ENCODE data around the gene TARS2.

The TARS2 gene

DNA sequence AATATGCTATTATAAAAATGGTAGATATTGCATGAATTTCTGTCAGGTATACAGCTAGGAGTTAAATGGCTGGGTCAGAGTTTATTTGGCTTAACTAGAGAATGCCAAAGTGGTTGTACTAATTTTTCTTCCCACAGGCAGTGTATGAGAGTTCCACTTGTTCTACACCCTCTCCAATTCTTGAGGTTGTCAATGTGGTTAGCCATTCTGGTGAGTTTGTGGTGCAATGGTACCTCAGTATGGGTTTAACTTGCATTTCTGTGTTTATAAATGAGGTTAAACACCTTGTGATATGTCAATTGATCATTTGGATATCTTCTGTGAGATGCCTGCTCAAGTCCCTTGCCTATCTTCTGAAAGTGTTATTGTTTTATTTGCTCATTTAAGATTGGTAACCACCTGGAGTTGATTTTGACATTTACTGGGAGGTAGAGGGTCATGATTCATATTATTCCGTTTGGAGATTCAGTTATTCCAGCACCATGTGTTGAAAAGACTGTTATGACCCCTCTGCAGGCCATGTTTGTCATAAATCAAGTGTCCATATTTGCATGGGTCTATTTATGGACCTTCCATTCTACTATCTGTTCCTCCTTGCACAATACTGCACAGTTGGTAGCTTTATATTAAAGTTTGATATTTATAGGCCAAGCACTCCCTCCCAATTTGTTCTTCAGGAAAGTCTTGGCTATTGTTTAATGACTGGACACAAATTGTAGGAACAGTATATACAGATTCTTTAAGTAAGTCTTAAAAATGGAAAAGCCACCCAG lies 34.2 kb downstream of the TARS2 start:
- H3K4me3 ChIP-seq (ENCODE audit: low read depth, low read length) = no peak overlapping the region
- TF ChIP-seq MAX (IDR thresholded peaks at IDR 0.05; ENCODE audit: low read depth, low read length) (no peak), MYC (IDR thresholded peaks at IDR 0.05; ENCODE audit: low read depth, low read length) (no peak), POLR2A (IDR thresholded peaks at IDR 0.05; ENCODE audit: extremely low read depth, insufficient read length) (no peak)
- TF ChIP-seq, protein P1, sequence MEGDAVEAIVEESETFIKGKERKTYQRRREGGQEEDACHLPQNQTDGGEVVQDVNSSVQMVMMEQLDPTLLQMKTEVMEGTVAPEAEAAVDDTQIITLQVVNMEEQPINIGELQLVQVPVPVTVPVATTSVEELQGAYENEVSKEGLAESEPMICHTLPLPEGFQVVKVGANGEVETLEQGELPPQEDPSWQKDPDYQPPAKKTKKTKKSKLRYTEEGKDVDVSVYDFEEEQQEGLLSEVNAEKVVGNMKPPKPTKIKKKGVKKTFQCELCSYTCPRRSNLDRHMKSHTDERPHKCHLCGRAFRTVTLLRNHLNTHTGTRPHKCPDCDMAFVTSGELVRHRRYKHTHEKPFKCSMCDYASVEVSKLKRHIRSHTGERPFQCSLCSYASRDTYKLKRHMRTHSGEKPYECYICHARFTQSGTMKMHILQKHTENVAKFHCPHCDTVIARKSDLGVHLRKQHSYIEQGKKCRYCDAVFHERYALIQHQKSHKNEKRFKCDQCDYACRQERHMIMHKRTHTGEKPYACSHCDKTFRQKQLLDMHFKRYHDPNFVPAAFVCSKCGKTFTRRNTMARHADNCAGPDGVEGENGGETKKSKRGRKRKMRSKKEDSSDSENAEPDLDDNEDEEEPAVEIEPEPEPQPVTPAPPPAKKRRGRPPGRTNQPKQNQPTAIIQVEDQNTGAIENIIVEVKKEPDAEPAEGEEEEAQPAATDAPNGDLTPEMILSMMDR (IDR thresholded peaks at IDR 0.05; ENCODE audit: low read depth, low read length) = no peak
- DNase-seq (ENCODE audit: low read depth) = no peak

DNA sequence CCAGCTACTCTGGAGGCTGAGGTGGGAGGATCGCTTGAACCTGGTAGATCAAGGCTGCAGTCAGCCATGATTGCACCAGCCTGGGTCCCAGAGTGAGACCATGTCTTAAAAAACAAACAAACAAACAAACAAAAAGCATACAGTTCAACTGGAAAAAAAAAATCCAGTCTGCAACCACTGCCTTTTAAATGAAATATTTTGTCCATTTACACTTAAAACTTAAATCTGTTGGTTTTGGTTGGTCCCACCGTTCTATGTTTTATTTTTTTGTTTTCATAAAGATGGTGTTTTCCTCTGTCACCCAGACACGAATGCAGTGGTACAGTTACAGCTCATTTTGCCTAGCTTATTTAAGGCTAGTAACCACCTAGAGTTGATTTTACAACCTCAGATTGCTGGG lies 38.1 kb downstream of the TARS2 start:
- no peak for TF ChIP-seq MYC (IDR thresholded peaks at IDR 0.05; ENCODE audit: low read depth, low read length)
- TF ChIP-seq MAX (IDR thresholded peaks at IDR 0.05; ENCODE audit: low read depth, low read length) = no peak
- TF ChIP-seq, protein P1 (IDR thresholded peaks at IDR 0.05; ENCODE audit: low read depth, low read length) = no peak
- no peak for TF ChIP-seq POLR2A (IDR thresholded peaks at IDR 0.05; ENCODE audit: extremely low read depth, insufficient read length)
- no peak for DNase-seq (ENCODE audit: low read depth)
- H3K4me3 ChIP-seq (ENCODE audit: low read depth, low read length) = no peak overlapping the region

DNA sequence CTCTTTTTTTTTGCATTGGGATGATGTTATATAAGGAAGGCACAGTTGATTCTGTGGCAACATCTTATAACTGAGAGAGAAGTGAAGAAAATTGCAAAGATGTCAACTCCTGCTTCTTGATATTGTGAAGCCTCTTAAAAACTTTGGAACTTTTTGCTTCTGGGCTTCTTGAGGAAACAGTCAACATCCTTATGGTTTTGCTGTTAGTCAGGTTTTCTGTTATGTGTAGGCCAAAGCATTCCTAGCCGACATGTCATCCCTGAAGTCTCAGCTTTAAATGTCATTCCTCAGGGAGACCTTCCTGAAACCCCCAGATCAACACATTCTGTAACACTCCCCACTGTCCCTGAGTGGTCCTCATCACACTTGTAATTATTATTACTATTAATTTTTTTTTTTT lies 41.0 kb downstream of the TARS2 start:
- H3K4me3 ChIP-seq (ENCODE audit: low read depth, low read length) = no peak overlapping the region
- TF ChIP-seq MAX (IDR thresholded peaks at IDR 0.05; ENCODE audit: low read depth, low read length) (no peak), POLR2A (IDR thresholded peaks at IDR 0.05; ENCODE audit: extremely low read depth, insufficient read length) (no peak), MYC (IDR thresholded peaks at IDR 0.05; ENCODE audit: low read depth, low read length) (no peak)
- TF ChIP-seq, protein P1 (IDR thresholded peaks at IDR 0.05; ENCODE audit: low read depth, low read length) = no peak
- no peak for DNase-seq (ENCODE audit: low read depth)

- TF ChIP-seq MAX (IDR thresholded peaks at IDR 0.05; ENCODE audit: low read depth, low read length) = no peak
- TF ChIP-seq, protein P1 (IDR thresholded peaks at IDR 0.05; ENCODE audit: low read depth, low read length) = no peak
- no peak for TF ChIP-seq MYC (IDR thresholded peaks at IDR 0.05; ENCODE audit: low read depth, low read length)
- no peak for TF ChIP-seq POLR2A (IDR thresholded peaks at IDR 0.05; ENCODE audit: extremely low read depth, insufficient read length)
- H3K4me3 ChIP-seq (ENCODE audit: low read depth, low read length) = no peak overlapping the region
- no peak for DNase-seq (ENCODE audit: low read depth)
These were observed 41.8 kb downstream of the TARS2 start for GRCh38 chr1:150529017-150529416.

DNA sequence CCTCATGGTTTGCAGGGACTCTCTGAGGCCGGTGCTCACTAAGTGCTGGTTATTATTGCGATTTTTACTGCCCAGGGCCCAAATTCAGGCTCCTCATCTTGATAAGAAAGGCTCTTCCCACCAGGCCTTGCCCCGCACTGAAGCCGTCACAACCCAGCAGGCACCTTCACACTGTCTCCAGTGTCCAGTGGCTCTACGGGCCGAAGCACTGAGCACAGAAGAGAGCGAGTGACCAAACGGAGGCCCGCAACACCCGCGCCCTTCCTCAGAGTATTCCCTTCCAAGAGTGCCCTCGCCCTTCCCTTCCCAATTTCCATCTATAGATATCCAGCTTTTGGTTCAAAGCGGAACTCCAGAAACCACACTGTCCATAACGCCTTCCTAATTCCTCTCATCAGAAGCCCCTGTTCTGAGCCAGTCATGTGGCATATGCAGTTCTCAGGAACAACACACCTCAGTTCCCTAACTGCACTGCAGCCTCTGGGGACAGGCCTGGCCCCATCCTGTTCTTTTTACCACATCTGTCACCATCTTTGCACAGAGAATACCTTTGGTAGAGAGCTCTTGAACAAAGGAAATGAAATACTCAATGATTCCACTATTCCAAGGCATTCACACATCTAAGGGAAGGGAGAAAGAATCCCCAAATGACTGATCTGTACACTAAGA lies 43.4 kb downstream of the TARS2 start:
- TF ChIP-seq MAX (IDR thresholded peaks at IDR 0.05; ENCODE audit: low read depth, low read length) = no peak
- TF ChIP-seq, protein P1 (IDR thresholded peaks at IDR 0.05; ENCODE audit: low read depth, low read length) = no peak
- TF ChIP-seq POLR2A (IDR thresholded peaks at IDR 0.05; ENCODE audit: extremely low read depth, insufficient read length) = no peak
- no peak for TF ChIP-seq MYC (IDR thresholded peaks at IDR 0.05; ENCODE audit: low read depth, low read length)
- no peak for DNase-seq (ENCODE audit: low read depth)
- H3K4me3 ChIP-seq (ENCODE audit: low read depth, low read length) = no peak overlapping the region

Measured in NB4 (cell line).